Rectal smooth muscle tissue (tissue), 1 donor: Measurements from ENCODE around the gene CAPN5.
A peak's percentile ranks its signal among the peaks of the same experiment; 100 is the strongest.

Source experiments
- H3K27ac ChIP-seq: one replicate; pipeline ENCODE4 v1.7.0; 2013; ENCODE audit warnings: low read depth, low read length, inconsistent platforms
- H3K27me3 ChIP-seq: one replicate; pipeline ENCODE4 v1.7.0; 2013; ENCODE audit warnings: low read length; ENCODE audit not compliant: control insufficient read depth, insufficient read depth
- H3K36me3 ChIP-seq: one replicate; pipeline ENCODE4 v1.7.0; 2013; ENCODE audit warnings: low read length; ENCODE audit not compliant: control insufficient read depth, insufficient read depth
- H3K4me1 ChIP-seq: one replicate; pipeline ENCODE4 v1.7.0; 2013; ENCODE audit warnings: low read length; ENCODE audit not compliant: control insufficient read depth, insufficient read depth
- H3K4me3 ChIP-seq: one replicate; pipeline ENCODE4 v1.7.0; 2013; ENCODE audit warnings: low read length
- H3K9ac ChIP-seq: one replicate; pipeline ENCODE4 v1.7.0; 2013; ENCODE audit warnings: low read length

The CAPN5 gene

DNA sequence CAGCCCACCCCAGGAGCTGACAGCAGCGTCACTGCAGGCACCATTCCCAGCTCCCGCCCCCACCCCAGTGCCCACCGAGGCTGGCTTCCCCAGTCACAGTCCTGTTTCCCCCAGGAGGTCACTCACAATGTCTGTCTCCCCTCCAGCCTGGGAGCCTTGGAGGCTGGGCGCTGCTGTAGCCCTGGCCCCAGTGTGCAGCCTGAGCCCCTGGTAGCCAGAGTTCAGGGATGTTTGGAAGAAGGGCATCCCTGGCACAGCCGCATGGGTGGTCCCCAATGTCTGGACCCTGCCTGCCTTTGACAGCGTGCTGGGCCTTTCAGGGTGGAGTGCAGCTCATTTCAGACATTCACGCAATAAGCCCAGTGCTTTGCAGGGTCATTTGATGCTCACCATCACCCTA lies 4.3 kb downstream of the CAPN5 start:
- Histone ChIP-seq H3K4me3 (no peak overlapping the region), H3K4me1 (peaks cover 20% of the 10 kb centered on the region), H3K9ac (no peak overlapping the region), H3K27ac (no peak overlapping the region), H3K27me3 (no peaks in the 10 kb centered on the region), H3K36me3 (no peaks in the 10 kb centered on the region)

- peaks cover 20% of the 10 kb centered on the region for H3K4me1 ChIP-seq
- H3K27ac ChIP-seq: peak overlapping the region; percentile 86
- H3K4me3 ChIP-seq: no peak overlapping the region
- no peaks in the 10 kb centered on the region for H3K36me3 ChIP-seq
- no peaks in the 10 kb centered on the region for H3K27me3 ChIP-seq
- no peak overlapping the region for H3K9ac ChIP-seq
Observed at GRCh38 chr11:77071671-77072605, 5.2 kb downstream of the CAPN5 start.

- Histone ChIP-seq H3K27me3 (no peaks in the 10 kb centered on the region), H3K36me3 (no peaks in the 10 kb centered on the region), H3K9ac (peak overlapping the region; percentile 32), H3K27ac (peak overlapping the region; percentile 86), H3K4me3 (peak overlapping the region; percentile 42), H3K4me1 (peaks cover 17% of the 10 kb centered on the region)
Observed at GRCh38 chr11:77072851-77073327, 6.1 kb downstream of the CAPN5 start.

GRCh38 chr11:77073328-77074001 lies 6.7 kb downstream of the CAPN5 start:
- Histone ChIP-seq H3K27ac (peak overlapping the region; percentile 86), H3K9ac (peak overlapping the region; percentile 19), H3K27me3 (no peaks in the 10 kb centered on the region), H3K36me3 (no peaks in the 10 kb centered on the region), H3K4me1 (peaks cover 17% of the 10 kb centered on the region), H3K4me3 (peak overlapping the region; percentile 28)

DNA sequence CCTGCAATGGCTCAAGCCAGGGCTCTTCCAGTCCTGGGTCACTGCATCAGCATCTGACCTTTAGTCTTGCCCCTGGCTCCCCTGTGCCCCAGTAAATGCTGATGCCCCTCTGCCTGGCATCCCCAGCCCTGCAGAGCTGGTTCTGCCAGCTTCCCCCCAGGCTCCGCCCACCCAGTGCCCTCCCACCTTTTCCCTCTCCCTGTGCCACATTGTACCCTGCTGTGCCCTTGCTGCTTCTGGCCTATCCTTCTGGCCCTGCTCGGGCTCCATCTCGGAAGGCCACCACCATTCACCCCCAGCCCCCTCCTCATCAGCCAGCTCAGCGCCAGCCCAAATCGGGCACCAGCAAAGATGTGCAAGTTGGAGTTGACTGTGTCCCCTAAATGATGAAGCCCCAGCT lies 7.4 kb downstream of the CAPN5 start:
- Histone ChIP-seq H3K4me3 (peak overlapping the region; percentile 36), H3K27me3 (no peaks in the 10 kb centered on the region), H3K4me1 (peaks cover 17% of the 10 kb centered on the region), H3K9ac (peak overlapping the region; percentile 19), H3K27ac (peak overlapping the region; percentile 86), H3K36me3 (no peaks in the 10 kb centered on the region)

GRCh38 chr11:77074626-77075221 lies 8.0 kb downstream of the CAPN5 start:
- no peaks in the 10 kb centered on the region for H3K36me3 ChIP-seq
- peak overlapping the region; percentile 86 for H3K27ac ChIP-seq
- H3K9ac ChIP-seq: peak overlapping the region; percentile 18
- peaks cover 17% of the 10 kb centered on the region for H3K4me1 ChIP-seq
- peak overlapping the region; percentile 36 for H3K4me3 ChIP-seq
- no peaks in the 10 kb centered on the region for H3K27me3 ChIP-seq

DNA sequence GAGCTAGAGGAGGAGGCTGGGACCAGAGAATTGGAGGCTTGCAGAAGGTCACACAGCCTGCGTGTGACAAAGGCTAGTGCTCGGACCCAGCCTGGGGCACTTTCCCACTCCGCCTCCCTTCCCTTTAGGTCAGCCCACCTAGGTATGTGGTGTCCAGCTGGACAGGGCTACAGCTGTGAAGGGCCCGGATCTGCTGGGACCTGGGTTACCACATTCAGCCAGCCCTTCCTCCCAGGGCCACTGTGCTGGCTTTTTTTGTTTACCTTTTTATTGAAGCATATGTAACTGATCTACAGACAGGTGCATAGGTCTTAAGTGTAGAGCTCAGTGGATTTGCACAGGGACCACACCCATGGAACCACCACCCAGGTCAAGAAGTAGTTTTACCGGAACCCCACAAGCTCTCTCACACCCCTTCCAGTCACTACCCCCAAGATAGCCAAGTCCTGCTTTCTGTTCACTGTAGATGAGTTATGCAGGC lies 8.7 kb downstream of the CAPN5 start:
- Histone ChIP-seq H3K36me3 (no peaks in the 10 kb centered on the region), H3K4me3 (peak overlapping the region; percentile 33), H3K27me3 (no peaks in the 10 kb centered on the region), H3K27ac (no peak overlapping the region), H3K4me1 (peaks cover 17% of the 10 kb centered on the region), H3K9ac (no peak overlapping the region)

- Histone ChIP-seq H3K4me1 (peaks cover 3% of the 10 kb centered on the region), H3K9ac (no peak overlapping the region), H3K36me3 (no peaks in the 10 kb centered on the region), H3K27ac (no peak overlapping the region), H3K4me3 (no peak overlapping the region), H3K27me3 (no peaks in the 10 kb centered on the region)
Observed at GRCh38 chr11:77079666-77080065, 12.9 kb downstream of the CAPN5 start.

DNA sequence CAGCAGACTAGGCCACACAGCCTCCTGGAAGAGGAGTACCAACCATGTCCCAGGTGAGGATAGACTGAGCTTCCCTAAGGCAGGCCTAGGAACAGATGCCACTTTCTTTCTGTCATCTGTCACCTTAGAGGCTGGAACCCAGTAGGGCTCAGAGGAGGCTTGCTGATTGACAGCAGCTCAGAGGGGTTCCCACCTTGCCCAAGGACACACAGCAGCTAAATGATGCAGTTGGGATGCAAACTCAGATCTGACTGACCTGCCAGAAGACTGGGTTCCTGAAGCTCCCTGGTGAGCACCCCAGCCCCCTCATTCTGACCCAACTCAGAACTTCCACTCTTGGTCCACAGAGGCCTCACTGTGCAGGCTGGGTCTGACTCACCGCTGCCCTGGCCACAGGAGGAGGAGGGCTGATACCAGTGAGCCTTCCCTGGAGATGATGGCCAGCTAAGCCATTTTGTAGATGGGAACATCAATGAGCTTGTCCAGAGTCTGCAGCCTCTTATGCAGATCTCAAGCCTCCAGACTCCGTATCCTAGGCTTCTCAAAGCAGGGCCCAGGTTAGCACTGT lies 14.0 kb downstream of the CAPN5 start:
- H3K4me3 ChIP-seq: no peak overlapping the region
- no peaks in the 10 kb centered on the region for H3K27me3 ChIP-seq
- H3K27ac ChIP-seq: no peak overlapping the region
- H3K9ac ChIP-seq: no peak overlapping the region
- H3K4me1 ChIP-seq: peaks cover 3% of the 10 kb centered on the region
- H3K36me3 ChIP-seq: no peaks in the 10 kb centered on the region

DNA sequence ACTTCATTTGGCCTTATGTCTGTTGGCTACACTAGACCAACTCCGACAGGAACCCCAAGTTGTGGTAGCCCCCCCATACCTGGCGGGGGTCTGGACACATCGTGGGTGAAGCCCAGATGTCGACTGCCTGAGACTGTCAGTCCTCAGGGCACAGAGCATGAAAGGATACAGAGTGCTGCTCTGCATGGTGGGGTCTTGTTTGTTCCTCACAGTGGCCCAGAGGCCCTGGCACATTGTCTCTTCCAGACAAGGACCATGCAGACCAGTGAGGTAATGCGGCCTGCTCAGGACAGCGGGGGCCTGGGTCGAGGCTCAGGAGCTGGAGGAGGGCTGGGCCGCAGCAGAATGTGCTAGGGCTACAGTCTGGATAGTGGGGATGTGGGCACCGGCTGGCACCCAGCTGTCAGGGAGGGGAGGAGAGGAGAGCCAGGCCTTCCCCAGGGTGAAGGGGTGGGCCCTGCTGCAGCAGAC lies 14.6 kb downstream of the CAPN5 start:
- Histone ChIP-seq H3K9ac (no peak overlapping the region), H3K4me1 (peaks cover 3% of the 10 kb centered on the region)

GRCh38 chr11:77081976-77082836 lies 15.4 kb downstream of the CAPN5 start:
- H3K4me1 ChIP-seq: peaks cover 3% of the 10 kb centered on the region
- H3K27me3 ChIP-seq: no peaks in the 10 kb centered on the region
- peak overlapping the region; percentile 30 for H3K27ac ChIP-seq
- no peak overlapping the region for H3K9ac ChIP-seq
- H3K36me3 ChIP-seq: no peaks in the 10 kb centered on the region
- H3K4me3 ChIP-seq: no peak overlapping the region

More for the DNA sequence above, 14.6 kb downstream of the CAPN5 start:
- Histone ChIP-seq H3K27ac (no peak overlapping the region), H3K4me3 (no peak overlapping the region), H3K27me3 (no peaks in the 10 kb centered on the region), H3K36me3 (no peaks in the 10 kb centered on the region)
